ENCODE measurements around the gene TNK1.
"Not testable (repeated sequence)": the region's sequence is repeated elsewhere in the genome, so short reads cannot be mapped to it uniquely, and the experiment has no call there.

Gene TNK1

GRCh38 chr17:7355053-7355452 is 25.8 kb upstream of the TNK1 start, which contains the start of gene TMEM95:
Gene TMEM95, plus strand, starts transcription at chr17:7355156. Its CDS starts 49 bp downstream, at chr17:7355205.
- peaks cover 11 to 32% of the 10 kb centered on the region in 2 donors for H3K4me1 ChIP-seq (ENCODE audit: control insufficient read depth in 1 of 2, insufficient read depth in 2 of 2, low read length in 2 of 2)

GRCh38 chr17:7355573-7355972 is 25.3 kb upstream of the TNK1 start:
- Histone ChIP-seq H3K9me3 (ENCODE audit: control insufficient read depth in 1 of 2, low read length in 2 of 2) (no peaks in the 10 kb centered on the region), H3K4me3 (ENCODE audit: low read depth in 1 of 2, low read length in 2 of 2) (no peak overlapping the region), H3K36me3 (ENCODE audit: control insufficient read depth in 1 of 2, insufficient read depth in 2 of 2, low read length in 2 of 2) (no peaks in the 10 kb centered on the region), H3K9ac (ENCODE audit: low read depth in 1 of 2, low read length in 2 of 2) (no peak overlapping the region), H3K27ac (ENCODE audit: low read depth, low read length) (no peak overlapping the region), H3K27me3 (ENCODE audit: control insufficient read depth in 1 of 2, insufficient read depth in 2 of 2, low read length in 2 of 2) (no peaks in the 10 kb centered on the region), H3K4me1 (ENCODE audit: control insufficient read depth in 1 of 2, insufficient read depth in 2 of 2, low read length in 2 of 2) (peaks cover 11 to 28% of the 10 kb centered on the region in 2 donors)

More at GRCh38 chr17:7355053-7355452, 25.8 kb upstream of the TNK1 start, which contains the start of gene TMEM95:
- no peak within 1 kb of the TSS for H3K9ac ChIP-seq (ENCODE audit: low read depth in 1 of 2, low read length in 2 of 2)
- no peak within 1 kb of the TSS for H3K4me3 ChIP-seq (ENCODE audit: low read depth in 1 of 2, low read length in 2 of 2)
- H3K9me3 ChIP-seq (ENCODE audit: control insufficient read depth in 1 of 2, low read length in 2 of 2) = no peaks in the 10 kb centered on the region
- no peaks in the 10 kb centered on the region for H3K36me3 ChIP-seq (ENCODE audit: control insufficient read depth in 1 of 2, insufficient read depth in 2 of 2, low read length in 2 of 2)
- H3K27ac ChIP-seq (ENCODE audit: low read depth, low read length) = no peak within 1 kb of the TSS
- no peaks in the 10 kb centered on the region for H3K27me3 ChIP-seq (ENCODE audit: control insufficient read depth in 1 of 2, insufficient read depth in 2 of 2, low read length in 2 of 2)

- no peak overlapping the region for H3K9ac ChIP-seq (ENCODE audit: low read depth in 1 of 2, low read length in 2 of 2)
- H3K4me3 ChIP-seq (ENCODE audit: low read depth in 1 of 2, low read length in 2 of 2) = no peak overlapping the region
- H3K4me1 ChIP-seq (ENCODE audit: control insufficient read depth in 1 of 2, insufficient read depth in 2 of 2, low read length in 2 of 2) = peaks cover 11 to 22% of the 10 kb centered on the region in 2 donors
- H3K27ac ChIP-seq (ENCODE audit: low read depth, low read length) = no peak overlapping the region
- H3K36me3 ChIP-seq (ENCODE audit: control insufficient read depth in 1 of 2, insufficient read depth in 2 of 2, low read length in 2 of 2) = no peaks in the 10 kb centered on the region
- no peaks in the 10 kb centered on the region for H3K9me3 ChIP-seq (ENCODE audit: control insufficient read depth in 1 of 2, low read length in 2 of 2)
- no peaks in the 10 kb centered on the region for H3K27me3 ChIP-seq (ENCODE audit: control insufficient read depth in 1 of 2, insufficient read depth in 2 of 2, low read length in 2 of 2)
Measured at GRCh38 chr17:7356072-7356549, 24.8 kb upstream of the TNK1 start.

- Histone ChIP-seq H3K9ac (ENCODE audit: low read depth in 1 of 2, low read length in 2 of 2) (no peak overlapping the region), H3K27me3 (ENCODE audit: control insufficient read depth in 1 of 2, insufficient read depth in 2 of 2, low read length in 2 of 2) (no peaks in the 10 kb centered on the region), H3K4me1 (ENCODE audit: control insufficient read depth in 1 of 2, insufficient read depth in 2 of 2, low read length in 2 of 2) (peaks cover 11 to 21% of the 10 kb centered on the region in 2 donors), H3K4me3 (ENCODE audit: low read depth in 1 of 2, low read length in 2 of 2) (no peak overlapping the region), H3K27ac (ENCODE audit: low read depth, low read length) (no peak overlapping the region), H3K9me3 (ENCODE audit: control insufficient read depth in 1 of 2, low read length in 2 of 2) (no peaks in the 10 kb centered on the region), H3K36me3 (ENCODE audit: control insufficient read depth in 1 of 2, insufficient read depth in 2 of 2, low read length in 2 of 2) (no peaks in the 10 kb centered on the region)
Measured at GRCh38 chr17:7356756-7357155, 24.1 kb upstream of the TNK1 start.

- Histone ChIP-seq H3K36me3 (ENCODE audit: control insufficient read depth in 1 of 2, insufficient read depth in 2 of 2, low read length in 2 of 2) (no peaks in the 10 kb centered on the region), H3K27ac (ENCODE audit: low read depth, low read length) (no peak overlapping the region), H3K4me3 (ENCODE audit: low read depth in 1 of 2, low read length in 2 of 2) (no peak overlapping the region), H3K9me3 (ENCODE audit: control insufficient read depth in 1 of 2, low read length in 2 of 2) (no peaks in the 10 kb centered on the region), H3K27me3 (ENCODE audit: control insufficient read depth in 1 of 2, insufficient read depth in 2 of 2, low read length in 2 of 2) (no peaks in the 10 kb centered on the region), H3K9ac (ENCODE audit: low read depth in 1 of 2, low read length in 2 of 2) (no peak overlapping the region), H3K4me1 (ENCODE audit: control insufficient read depth in 1 of 2, insufficient read depth in 2 of 2, low read length in 2 of 2) (peaks cover 10 to 18% of the 10 kb centered on the region in 2 donors)
Measured at GRCh38 chr17:7357381-7357780, 23.5 kb upstream of the TNK1 start.

GRCh38 chr17:7361906-7362305 is 19.0 kb upstream of the TNK1 start:
- Histone ChIP-seq H3K9me3 (ENCODE audit: control insufficient read depth in 1 of 2, low read length in 2 of 2) (no peaks in the 10 kb centered on the region), H3K4me1 (ENCODE audit: control insufficient read depth in 1 of 2, insufficient read depth in 2 of 2, low read length in 2 of 2) (no peaks in the 10 kb centered on the region), H3K36me3 (ENCODE audit: control insufficient read depth in 1 of 2, insufficient read depth in 2 of 2, low read length in 2 of 2) (no peaks in the 10 kb centered on the region), H3K27me3 (ENCODE audit: control insufficient read depth in 1 of 2, insufficient read depth in 2 of 2, low read length in 2 of 2) (no peaks in the 10 kb centered on the region), H3K4me3 (ENCODE audit: low read depth in 1 of 2, low read length in 2 of 2) (no peak overlapping the region), H3K27ac (ENCODE audit: low read depth, low read length) (no peak overlapping the region), H3K9ac (ENCODE audit: low read depth in 1 of 2, low read length in 2 of 2) (no peak overlapping the region)

- H3K4me1 ChIP-seq (ENCODE audit: control insufficient read depth in 1 of 2, insufficient read depth in 2 of 2, low read length in 2 of 2) = no peaks in the 10 kb centered on the region
- no peak overlapping the region for H3K4me3 ChIP-seq (ENCODE audit: low read depth in 1 of 2, low read length in 2 of 2)
Measured at GRCh38 chr17:7363311-7363710, 17.6 kb upstream of the TNK1 start.

GRCh38 chr17:7365963-7366362 is 14.9 kb upstream of the TNK1 start:
- H3K9ac ChIP-seq (ENCODE audit: low read depth in 1 of 2, low read length in 2 of 2); H3K4me3 ChIP-seq (ENCODE audit: low read depth in 1 of 2, low read length in 2 of 2); H3K27me3 ChIP-seq (ENCODE audit: control insufficient read depth in 1 of 2, insufficient read depth in 2 of 2, low read length in 2 of 2); H3K27ac ChIP-seq (ENCODE audit: low read depth, low read length); H3K9me3 ChIP-seq (ENCODE audit: control insufficient read depth in 1 of 2, low read length in 2 of 2); H3K4me1 ChIP-seq (ENCODE audit: control insufficient read depth in 1 of 2, insufficient read depth in 2 of 2, low read length in 2 of 2); H3K36me3 ChIP-seq (ENCODE audit: control insufficient read depth in 1 of 2, insufficient read depth in 2 of 2, low read length in 2 of 2): not testable (repeated sequence)

More at GRCh38 chr17:7363311-7363710, 17.6 kb upstream of the TNK1 start:
- Histone ChIP-seq H3K36me3 (ENCODE audit: control insufficient read depth in 1 of 2, insufficient read depth in 2 of 2, low read length in 2 of 2) (no peaks in the 10 kb centered on the region), H3K27ac (ENCODE audit: low read depth, low read length) (no peak overlapping the region), H3K9me3 (ENCODE audit: control insufficient read depth in 1 of 2, low read length in 2 of 2) (no peaks in the 10 kb centered on the region), H3K27me3 (ENCODE audit: control insufficient read depth in 1 of 2, insufficient read depth in 2 of 2, low read length in 2 of 2) (no peaks in the 10 kb centered on the region), H3K9ac (ENCODE audit: low read depth in 1 of 2, low read length in 2 of 2) (no peak overlapping the region)

GRCh38 chr17:7367083-7367482 is 13.8 kb upstream of the TNK1 start:
- Histone ChIP-seq H3K4me1 (ENCODE audit: control insufficient read depth in 1 of 2, insufficient read depth in 2 of 2, low read length in 2 of 2) (no peaks in the 10 kb centered on the region), H3K9me3 (ENCODE audit: control insufficient read depth in 1 of 2, low read length in 2 of 2) (no peaks in the 10 kb centered on the region), H3K4me3 (ENCODE audit: low read depth in 1 of 2, low read length in 2 of 2) (no peak overlapping the region), H3K36me3 (ENCODE audit: control insufficient read depth in 1 of 2, insufficient read depth in 2 of 2, low read length in 2 of 2) (no peaks in the 10 kb centered on the region), H3K27me3 (ENCODE audit: control insufficient read depth in 1 of 2, insufficient read depth in 2 of 2, low read length in 2 of 2) (no peaks in the 10 kb centered on the region), H3K9ac (ENCODE audit: low read depth in 1 of 2, low read length in 2 of 2) (no peak overlapping the region), H3K27ac (ENCODE audit: low read depth, low read length) (no peak overlapping the region)

GRCh38 chr17:7367918-7368598 is 12.8 kb upstream of the TNK1 start:
- H3K4me1 ChIP-seq (ENCODE audit: control insufficient read depth in 1 of 2, insufficient read depth in 2 of 2, low read length in 2 of 2) = no peaks in the 10 kb centered on the region
- H3K9ac ChIP-seq (ENCODE audit: low read depth in 1 of 2, low read length in 2 of 2) = no peak overlapping the region
- no peaks in the 10 kb centered on the region for H3K36me3 ChIP-seq (ENCODE audit: control insufficient read depth in 1 of 2, insufficient read depth in 2 of 2, low read length in 2 of 2)
- no peaks in the 10 kb centered on the region for H3K9me3 ChIP-seq (ENCODE audit: control insufficient read depth in 1 of 2, low read length in 2 of 2)
- H3K27ac ChIP-seq (ENCODE audit: low read depth, low read length) = no peak overlapping the region
- H3K4me3 ChIP-seq (ENCODE audit: low read depth in 1 of 2, low read length in 2 of 2) = no peak overlapping the region
- H3K27me3 ChIP-seq (ENCODE audit: control insufficient read depth in 1 of 2, insufficient read depth in 2 of 2, low read length in 2 of 2) = no peaks in the 10 kb centered on the region
